AG09319 (cell line): ENCODE results near the gene ZC3H12D.

Experiments
- DNase-seq: peaks from one replicate; pipeline ENCODE4 v3.0.0-alpha.2; 2010; ENCODE audit warnings: low read depth; ENCODE audit errors: extremely low read depth
- CTCF ChIP-seq: IDR thresholded peaks from 2 replicates; pipeline ENCODE4 v1.5.1; 2011; ENCODE audit warnings: low read depth, mild to moderate bottlenecking, inconsistent platforms, low read length, moderate library complexity

ZC3H12D gene

GRCh38 chr6:149482545-149483333 is 2.1 kb downstream of the ZC3H12D start:
- no peak for DNase-seq

GRCh38 chr6:149480502-149481280 is 4.1 kb downstream of the ZC3H12D start:
- TF ChIP-seq CTCF, result no peak
- DNase-seq, result no peak

More at GRCh38 chr6:149482545-149483333, 2.1 kb downstream of the ZC3H12D start:
- no peak for TF ChIP-seq CTCF

- no peak for DNase-seq
- TF ChIP-seq CTCF, result no peak
Observed at GRCh38 chr6:149478631-149479314, 6.0 kb downstream of the ZC3H12D start.

GRCh38 chr6:149477544-149477943 is 7.3 kb downstream of the ZC3H12D start:
- no peak for DNase-seq
- TF ChIP-seq CTCF, result no peak

GRCh38 chr6:149476789-149477455 is 7.9 kb downstream of the ZC3H12D start:
- TF ChIP-seq CTCF, result no peak
- no peak for DNase-seq

GRCh38 chr6:149474108-149474935 is 10.5 kb downstream of the ZC3H12D start:
- no peak for DNase-seq
- no peak for TF ChIP-seq CTCF
